HL-60 (cell line): ENCODE measurements around the gene LRRK1.

Source experiments
- CTCF ChIP-seq: IDR thresholded peaks from one replicate; pipeline ENCODE4 v1.5.1; 2011; ENCODE audit warnings: low read length, control low read depth, inconsistent platforms; ENCODE audit not compliant: insufficient read depth
- GABPA ChIP-seq: IDR thresholded peaks from 2 replicates; pipeline ENCODE4 v1.6.1; 2012; ENCODE audit warnings: low read depth
- POLR2AphosphoS5 ChIP-seq: IDR thresholded peaks from 2 replicates; pipeline ENCODE4 v1.6.1; 2012; ENCODE audit warnings: low read depth
- REST ChIP-seq: IDR thresholded peaks from 2 replicates; pipeline ENCODE4 v1.6.1; 2012; ENCODE audit warnings: low read depth; ENCODE audit not compliant: insufficient replicate concordance
- SPI1 ChIP-seq: IDR thresholded peaks from 2 replicates; pipeline ENCODE4 v1.6.1; 2012; ENCODE audit warnings: low read depth, mild to moderate bottlenecking, borderline replicate concordance

- TF ChIP-seq POLR2AphosphoS5 (no peak), CTCF (no peak), SPI1 (no peak), GABPA (no peak), REST (no peak)
Measured at GRCh38 chr15:101114610-101115009, 195.5 kb downstream of the LRRK1 start.
